GF-D8 (cell line): ENCODE data around the gene ZNF511.
"Not testable (repeated sequence)": the region's sequence is repeated elsewhere in the genome, so short reads cannot be mapped to it uniquely, and the experiment has no call there.

Experiments
- DNase-seq: peaks from one replicate; lab custom pipeline; 2025; lab: John Stamatoyannopoulos, UW

ZNF511 gene

DNA sequence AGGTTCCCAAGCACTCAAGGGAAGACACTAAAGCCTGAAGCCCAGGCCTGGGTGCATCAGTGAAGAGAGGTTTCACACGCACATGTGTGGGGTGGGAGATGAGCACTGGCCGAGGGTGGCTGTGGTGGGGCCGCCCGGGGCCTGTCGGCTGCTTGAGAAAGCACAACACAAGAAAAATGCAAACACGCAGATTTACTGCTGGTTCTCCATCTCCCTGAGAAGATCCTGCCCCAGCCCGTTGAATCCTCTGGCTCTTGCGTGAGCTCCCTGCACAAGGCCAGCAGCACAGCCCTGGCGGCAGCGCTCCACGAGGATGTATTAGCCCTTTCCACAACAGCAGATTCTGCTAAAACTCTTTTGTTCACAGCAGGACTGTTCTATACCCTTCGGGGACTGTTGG lies 6.2 kb downstream of the ZNF511 start:
- no peak for DNase-seq

DNA sequence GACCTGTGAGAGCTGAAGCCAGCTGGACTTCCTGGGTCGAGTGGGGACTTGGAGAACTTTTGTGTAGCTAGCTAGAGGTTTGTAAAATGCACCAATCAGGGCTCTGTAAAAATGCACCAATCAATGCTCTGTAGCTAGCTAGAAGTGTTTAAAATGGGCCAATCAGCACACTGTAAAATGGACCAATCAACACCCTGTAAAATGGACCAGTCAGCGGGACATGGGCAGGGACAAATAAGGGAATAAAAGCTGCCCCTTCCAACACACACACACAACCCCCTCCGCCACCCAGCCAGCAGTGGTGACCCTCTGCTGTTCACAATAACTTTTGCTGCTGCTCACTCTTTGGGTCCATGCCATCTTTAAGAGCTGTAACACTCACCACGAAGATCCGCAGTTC lies 7.1 kb downstream of the ZNF511 start:
- DNase-seq, result no peak

DNA sequence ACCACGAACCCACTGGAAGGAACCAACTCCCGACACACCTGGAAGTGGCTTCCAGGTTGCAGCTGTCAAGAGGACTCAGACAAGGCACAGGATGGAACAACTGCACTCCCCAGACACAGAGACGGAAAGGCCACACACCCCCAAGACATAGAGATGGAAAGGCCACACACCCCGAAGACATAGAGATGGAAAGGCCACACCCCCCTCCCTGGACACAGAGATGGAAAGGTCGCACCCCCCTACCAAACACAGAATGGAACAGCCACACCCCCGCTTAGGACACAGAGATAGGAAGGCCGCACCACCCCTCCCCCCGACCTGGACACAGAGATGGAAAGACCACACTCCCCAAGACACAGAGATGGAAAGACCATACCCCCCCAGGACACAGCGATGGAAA lies 7.6 kb downstream of the ZNF511 start:
- DNase-seq, result no peak

DNA sequence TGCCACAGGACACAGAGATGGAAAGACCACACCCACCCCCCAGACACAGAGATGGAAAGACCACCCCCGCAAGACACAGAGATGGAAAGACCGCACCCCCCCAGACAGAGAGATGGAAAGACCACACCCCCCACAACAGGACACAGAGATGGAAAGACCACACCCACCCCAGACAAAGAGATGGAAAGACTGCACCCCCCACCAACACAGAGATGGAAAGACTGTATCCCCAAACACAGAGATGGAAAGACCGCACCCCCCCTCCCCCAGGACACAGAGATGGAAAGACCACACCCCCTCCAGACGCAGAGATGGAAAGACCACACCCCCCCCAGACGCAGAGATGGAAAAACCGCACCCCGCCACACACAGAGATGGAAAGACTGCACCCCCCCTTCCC lies 8.0 kb downstream of the ZNF511 start:
- no peak for DNase-seq

DNA sequence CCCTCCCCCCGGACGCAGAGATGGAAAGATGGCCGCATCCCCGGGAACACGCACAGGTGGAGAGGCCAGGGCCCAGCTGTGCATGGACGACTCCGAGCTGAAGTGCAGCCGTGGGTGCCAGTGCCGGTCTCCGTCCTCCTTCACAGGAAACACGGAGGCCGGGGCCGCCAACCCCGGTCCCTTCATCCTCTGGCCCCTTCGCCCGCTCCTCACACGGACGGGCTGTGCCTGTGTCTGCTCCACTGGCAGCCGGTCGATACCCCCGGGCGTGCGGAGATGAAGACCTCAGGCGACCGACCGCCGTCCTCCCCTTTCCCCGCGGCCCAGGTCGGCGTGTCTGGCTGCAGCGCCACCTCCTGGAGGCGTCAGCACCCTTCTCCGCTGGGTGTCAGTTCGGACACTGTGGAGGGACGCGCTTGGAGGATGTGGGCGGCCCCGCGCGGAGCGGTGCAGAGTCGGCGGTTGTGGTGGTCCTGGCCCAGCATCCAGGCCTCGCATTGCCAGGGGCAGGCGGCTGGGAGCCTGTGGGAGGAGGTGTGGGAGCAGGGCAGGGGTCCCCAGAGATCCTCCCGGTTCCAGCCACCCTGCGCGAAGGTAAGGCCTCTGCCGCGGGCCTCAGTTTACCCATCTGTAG lies 9.9 kb downstream of the ZNF511 start:
- peak; percentile 7 for DNase-seq

DNA sequence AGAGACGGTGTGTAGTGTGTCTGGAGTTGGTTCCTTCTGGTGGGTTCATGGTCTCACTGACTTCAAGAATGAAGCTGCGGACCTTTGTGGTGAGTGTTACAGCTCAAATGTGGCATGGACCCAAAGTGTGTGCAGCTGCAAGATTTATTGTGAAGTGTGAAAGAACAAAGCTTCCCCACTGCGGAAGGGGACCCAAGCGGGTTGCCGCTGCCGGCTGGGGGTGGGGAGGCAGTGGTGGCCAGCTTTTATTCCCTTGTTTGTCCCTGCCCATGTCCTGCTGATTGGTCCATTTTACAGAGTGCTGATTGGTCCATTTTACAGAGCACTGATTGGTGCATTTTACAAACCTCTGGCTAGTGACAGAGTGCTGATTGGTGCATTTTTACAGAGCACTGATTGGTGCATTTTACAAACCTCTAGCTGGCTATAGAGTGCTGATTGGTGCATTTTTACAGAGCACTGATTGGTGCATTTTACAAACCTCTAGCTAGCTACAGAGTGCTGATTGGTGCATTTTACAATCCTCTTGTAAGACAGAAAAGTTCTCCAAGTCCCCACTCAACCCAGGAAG lies 12.2 kb downstream of the ZNF511 start:
- not testable (repeated sequence) for DNase-seq

DNA sequence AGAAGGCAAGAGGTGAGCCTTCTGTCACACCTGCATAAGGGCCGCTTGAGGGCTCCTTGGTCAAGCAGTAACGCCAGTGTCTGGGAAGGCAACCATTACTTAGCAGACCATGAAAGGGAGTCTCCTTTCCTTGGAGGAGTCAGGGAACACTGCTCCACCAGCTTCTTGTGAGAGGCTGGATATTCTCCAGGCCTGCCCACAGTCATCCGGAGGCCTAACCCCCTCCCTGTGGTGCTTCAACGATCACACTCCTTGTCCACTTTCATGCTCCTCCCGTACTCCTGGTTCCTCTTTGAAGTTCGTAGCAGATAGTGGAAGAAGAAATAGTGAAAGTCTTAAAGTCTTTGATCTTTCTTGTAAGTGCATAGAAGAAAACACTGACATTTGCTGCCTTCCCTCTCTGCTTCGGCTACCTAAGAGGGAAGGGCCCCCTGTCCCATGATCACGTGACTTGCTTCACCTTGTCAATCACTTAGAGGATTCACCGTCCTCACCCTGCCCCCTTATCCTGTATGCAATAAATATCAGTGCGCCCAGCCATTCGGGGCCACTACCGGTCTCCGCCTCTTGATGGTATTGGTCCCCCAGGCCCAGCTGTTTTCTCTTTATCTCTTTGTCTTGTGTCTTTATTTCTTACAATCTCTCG lies 13.5 kb downstream of the ZNF511 start:
- DNase-seq, result not testable (repeated sequence)

DNA sequence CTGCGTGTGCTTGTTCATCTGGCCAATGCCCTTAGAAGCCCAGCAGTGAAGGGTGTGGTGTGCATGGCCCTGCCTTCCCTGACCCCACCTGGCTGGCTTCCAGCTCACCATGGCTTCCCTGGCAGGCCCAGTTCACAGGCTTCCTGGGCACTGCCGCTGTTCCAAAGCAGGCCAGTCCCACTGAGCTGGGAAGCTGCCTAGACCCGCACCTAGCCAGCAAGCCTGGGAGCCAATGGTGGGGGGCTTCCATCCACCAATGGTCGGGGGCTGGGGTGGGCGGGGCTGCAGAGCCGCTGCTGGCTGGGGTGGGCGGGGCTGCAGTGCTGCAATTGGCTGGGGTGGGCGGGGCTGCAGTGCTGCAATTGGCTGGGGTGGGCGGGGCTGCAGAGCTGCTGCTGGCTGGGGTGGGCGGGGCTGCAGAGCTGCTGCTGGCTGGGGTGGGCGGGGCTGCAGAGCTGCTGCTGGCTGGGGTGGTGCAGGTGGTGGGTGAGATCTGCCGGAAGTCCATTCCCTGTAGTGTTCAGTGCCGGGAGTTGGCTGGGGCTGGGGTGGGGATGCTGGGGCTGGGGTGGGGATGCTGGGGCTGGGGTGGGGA lies 15.6 kb downstream of the ZNF511 start:
- DNase-seq, result no peak

DNA sequence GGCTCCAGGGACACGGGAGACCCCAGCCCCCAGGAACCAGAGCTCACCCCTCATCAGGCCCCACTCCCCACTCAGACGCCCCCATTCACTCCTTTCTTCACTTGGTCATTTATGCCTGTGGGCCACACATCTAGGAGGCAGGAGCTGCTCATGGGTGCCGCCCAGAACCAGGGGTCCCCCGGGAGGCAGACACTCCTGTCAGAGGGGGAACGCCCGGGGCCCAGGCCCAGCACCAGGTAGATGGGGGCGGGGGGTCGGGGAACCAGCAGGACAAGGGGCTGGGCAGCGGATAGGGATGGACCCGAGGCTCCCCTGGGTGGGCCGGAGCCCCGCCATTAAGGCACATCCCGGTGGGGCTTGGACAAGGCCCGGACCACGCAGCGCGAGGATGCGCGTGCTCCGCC lies 16.1 kb downstream of the ZNF511 start:
- DNase-seq, result no peak

DNA sequence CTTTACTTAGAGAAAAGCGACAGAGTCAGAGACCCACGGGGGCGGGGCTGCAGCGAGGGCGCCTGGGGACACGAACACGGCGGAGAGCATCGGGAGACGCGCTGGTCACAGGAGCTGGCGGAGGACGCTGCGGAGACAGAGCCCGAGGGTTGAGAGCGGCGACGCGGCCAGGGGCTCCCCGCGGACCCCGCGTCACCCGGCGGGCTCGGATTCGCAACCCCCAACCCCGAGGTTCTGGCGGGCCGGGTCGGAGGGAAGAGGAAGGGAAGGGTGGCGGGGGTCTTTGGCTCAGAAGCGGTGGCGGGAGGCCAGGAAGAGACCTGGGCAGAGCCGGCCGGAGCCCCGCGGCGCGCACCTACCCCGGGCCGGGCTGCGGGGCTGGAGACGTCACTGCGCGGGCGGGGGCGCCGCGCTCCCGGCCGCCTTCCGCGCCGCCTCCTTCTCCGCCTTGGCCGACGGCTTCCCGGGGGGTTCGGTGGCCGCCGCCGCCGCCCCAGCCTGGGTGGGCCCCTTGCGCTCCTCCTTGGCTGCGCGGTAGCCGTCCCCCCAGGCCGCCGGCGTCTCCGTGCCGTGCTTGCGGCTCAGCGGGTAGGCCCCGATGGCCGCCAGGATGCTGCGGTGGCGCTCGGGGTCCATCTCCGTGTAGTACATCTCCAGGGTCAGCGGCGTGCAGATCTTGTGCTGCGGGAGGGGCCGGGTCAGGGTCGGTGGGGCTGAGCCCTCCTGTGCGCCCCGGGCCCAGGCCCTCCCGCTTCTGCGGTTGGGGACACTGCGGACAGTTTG lies 16.9 kb downstream of the ZNF511 start:
- no peak for DNase-seq

DNA sequence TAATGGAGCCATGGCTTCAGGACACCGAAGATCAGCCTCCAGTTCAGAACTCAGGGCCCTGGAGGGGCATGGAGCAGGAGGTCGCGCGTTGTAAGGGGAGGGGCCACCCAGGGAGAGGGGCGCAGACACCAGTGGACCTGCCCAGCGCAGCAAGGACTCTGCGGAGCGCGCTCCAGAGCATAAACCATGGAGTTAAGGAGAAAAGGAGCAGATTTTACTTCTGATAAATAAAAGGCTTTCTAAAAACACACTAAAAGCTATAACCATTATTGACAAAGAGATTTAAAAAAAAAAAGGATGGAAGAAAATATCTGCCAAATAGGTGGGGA lies 17.5 kb downstream of the ZNF511 start:
- DNase-seq, result no peak

DNA sequence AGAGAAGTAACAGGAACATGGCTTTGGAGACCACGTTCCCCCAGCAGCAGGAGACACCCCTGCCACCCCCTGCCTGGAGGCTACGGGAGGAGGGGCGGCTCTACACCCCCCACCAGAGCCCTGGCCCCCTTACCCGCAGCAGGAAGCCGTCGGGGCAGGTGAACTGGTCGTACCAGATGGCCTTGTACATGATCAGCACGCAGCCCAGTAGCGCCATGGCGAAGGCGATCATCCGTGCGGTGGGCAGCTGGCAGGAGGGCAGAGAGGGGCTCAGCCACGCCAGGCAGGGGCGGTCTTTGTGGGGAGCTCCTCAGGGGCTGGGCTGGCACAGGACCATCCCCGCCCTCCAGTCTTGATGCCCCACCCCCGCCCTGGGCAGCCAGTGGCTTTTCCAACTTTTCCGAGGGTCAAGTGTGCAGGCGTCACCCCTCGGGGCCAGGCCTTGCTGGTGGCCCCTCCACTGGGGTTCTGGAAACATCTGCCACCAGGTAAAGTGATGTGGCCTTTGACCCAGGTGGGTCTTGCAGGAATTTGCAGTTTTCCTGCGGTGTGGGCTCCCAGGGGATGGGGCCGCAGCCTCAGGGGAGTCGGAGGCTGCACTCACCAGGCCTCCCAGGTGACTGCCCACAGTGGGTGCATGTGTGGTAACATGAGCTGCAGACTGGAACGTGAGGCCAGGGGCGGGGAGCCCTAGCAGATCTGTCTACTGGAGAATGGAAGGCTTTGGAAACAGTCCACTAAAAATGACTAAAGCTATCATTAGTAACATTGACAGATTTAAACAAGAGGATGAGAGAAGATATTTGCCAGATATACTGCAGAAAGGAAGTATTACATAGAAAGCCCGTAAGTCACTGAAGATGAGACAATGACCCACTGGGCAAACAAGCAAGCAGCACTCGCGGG lies 18.3 kb downstream of the ZNF511 start:
- no peak for DNase-seq

DNA sequence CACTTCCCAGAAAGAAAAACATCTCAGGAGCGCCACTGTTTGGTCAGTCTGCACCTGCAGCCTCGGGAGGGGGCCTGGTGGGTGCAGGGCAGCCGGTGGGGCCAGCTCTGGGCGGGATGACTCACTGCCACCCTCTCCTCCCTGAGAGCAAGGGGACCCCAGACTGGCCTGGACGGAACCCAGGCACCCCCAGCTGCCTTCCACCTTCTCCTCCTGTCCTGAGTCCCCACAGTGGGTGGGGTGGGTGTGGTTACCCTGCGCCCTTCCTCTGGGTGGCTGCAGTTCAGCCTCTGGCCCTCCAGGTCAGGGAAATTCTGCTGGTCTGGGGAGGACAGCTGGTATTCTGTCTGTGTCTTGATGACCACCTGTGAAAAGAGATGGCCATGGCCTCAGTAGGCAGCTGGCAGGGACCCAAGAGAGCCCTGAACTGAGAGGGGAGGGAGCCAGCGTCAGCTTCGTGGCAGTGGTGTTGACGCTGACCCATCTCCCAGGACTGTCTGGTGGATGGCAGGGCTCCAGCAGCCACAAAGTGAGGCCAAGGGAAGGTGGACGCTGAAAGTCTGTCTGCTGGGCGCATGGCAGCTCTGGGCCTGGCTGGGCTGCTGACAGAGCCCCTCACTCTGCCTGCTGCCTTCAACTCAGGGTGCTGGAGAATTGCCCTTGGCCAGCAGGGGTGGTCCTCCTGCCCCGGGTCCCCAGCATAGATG lies 19.1 kb downstream of the ZNF511 start:
- no peak for DNase-seq

DNA sequence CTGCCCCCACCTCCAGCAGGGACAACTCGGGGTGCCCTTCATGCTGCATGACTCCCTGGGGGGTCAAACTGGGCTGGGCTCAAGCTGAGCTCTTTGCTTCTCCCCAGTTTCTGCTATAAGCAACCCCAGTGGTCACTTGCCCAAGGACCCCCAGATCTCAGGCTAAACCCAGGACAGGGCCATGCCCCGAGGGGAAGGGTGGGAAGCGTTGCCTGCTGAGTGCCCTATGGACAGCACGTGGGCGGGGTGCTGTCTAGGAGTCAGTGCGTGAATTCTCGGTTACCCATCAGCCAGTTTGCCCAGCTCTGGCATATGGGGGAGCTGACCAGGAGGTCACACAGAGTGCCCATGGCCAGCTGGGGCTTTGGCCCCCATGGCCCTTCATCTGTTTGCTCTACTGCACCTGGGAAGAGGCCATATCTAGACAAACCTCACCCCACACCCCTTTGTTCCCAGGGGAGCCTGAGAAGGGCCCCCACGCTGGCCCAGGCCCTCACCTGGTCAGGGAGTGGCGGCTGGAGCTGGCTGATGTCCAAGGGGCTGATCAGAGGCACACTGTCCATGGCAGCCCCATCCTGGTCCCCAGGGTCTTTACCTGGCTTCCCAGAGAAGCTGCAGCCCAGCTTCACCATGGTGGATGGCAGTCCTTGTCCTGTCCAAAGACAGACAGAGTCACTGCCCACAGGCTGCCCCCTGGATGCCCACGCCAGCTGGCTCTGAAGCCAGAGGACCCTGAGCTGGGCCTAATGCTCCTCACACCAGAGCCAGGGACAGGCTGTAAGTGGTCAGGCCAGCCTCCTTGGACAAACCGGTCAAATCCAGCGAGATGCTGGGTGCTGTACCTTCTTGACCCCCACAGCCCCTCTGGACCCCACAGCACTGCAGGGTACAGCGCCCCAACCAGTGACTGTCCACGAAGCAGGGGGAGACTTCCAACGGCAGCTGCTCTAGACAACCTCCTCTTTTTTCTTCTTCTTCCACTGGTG lies 19.9 kb downstream of the ZNF511 start:
- no peak for DNase-seq

DNA sequence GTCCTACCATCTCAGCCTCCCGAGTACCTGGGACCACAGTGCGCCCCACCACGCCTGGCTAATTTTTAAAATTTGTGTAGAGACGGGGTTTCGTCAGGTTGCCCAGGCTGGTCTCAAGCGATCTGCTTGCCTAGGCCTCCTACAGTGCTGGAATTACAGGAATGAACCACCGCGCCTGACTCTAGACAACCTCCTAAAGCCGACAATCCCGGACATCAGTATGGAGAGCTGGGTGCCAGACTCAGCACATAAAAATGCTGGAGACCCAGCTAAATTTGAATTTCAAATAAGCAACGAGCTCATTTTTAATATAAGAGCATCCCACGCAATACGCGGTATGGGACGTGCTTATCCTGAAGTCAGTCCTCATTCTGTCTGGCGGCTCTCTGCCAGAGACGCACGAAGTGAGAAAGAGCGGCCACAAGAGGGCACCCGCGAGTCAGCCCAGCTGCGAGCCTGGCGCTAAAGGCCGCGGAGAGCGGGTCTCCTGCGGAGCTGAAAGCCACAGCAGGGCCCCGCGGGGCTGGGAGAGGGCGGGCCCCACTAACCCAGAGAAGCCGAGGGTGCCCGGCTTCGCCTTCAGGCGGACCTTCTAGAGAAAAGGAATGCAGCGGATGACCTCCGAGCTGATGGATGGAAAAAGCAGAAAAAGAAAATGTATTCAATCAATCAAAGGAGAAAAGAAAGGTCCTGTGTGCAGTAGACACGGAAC lies 20.9 kb downstream of the ZNF511 start:
- DNase-seq, result peak; percentile 47

DNA sequence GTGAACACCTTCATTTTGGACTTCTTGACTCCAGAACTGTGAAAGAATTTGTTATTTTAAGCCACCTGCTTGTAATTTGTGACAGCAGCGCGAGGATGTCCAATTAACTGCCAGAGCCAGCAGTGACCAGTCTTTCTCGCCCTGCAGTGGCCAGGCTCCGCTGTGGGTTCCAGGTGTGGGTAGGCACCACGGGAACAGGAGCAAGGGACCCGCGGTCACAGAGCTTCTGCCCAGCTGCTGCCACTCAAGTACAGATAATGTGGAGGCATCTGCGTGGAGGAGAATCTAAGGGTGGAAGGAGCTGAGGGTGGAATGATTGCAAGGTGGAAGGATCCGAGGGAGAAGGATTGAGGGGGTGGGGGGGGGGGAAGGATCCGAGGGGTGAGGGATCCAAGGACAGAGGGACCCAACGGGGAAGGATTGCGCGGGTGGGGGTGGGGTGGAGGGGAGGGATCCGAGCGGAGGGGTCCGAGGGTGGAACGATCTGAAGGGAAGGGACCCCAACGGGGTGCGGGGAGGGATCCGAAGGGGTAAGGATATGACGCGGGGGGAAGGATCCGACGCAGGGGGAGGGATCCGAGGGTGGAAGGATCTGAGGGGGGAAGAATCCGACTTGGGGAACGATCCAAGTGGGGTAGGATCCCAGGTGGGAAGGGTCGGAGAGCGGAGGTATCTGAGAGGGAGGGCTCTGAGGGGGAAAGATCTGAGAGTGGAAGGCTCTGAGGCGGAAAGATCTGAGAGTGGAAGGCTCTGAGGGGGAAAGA lies 24.4 kb downstream of the ZNF511 start:
- DNase-seq, result no peak

DNA sequence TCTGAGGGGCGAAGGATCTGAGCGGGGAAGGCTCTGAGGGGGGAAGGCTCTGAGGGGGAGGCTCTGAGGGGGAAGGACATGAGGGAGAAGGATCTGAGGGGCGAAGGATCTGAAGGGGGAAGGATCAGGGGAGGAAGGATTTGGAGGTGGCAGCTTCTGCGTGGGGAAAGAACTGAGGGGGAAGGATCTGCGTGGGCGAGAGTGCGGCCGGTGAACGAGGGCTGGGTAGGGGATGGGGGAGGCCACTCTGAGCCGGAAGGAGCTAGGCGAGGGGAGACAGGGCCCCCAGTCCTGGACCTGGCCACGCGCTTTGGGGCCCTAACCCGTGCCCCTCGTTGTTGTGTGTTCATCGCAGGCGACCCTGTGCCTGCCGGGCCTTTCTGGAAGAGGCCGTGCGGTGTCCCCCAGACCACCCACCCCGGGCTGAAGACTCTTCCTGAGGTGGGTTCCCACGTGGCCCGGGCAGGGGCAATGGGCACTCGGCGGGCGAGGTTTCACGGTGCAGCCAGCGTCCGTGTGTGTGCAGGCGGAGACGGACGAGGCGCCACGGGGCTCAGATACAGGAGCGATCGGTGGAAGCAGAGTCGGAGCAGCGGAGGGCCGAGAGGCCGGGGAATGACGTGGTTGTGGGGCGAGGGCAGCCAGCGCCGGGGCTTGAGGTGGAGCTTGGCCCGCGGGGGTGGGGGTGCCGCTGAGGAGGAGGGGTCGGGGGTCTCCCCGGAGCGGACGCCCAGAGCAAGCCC lies 26.0 kb downstream of the ZNF511 start:
- no peak for DNase-seq
